Measurements from ENCODE around the gene TBC1D22A.

DNA sequence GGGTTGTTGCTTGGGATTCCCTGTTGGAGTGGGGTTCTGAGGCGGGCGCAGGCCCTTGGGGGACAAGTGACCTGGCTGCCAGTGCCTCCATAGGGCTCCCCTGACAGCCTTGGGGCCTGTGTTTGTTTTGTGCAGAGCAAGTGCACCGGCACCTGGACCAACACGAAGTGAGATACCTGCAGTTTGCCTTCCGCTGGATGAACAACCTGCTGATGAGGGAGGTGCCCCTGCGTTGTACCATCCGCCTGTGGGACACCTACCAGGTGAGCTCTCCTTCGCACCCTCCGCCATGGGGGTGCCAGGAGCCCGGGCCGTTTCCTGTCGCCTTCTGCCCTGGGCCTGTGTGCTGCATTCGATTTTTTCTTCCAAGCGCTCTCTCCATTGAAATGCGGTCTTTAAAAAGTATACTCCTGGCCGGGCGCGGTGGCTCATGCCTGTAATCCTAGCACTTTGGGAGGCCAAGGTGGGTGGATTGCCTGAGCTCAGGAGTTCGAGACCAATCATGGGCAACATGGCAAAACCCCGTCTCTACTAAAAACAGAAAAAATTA is 274.6 kb downstream of the TBC1D22A start:
- TF ChIP-seq EZH2phosphoT487 (IDR thresholded peaks at IDR 0.05; ENCODE audit: unreplicated experiment) (no peak), CTCF (conservative IDR thresholded peaks at IDR 0.05; ENCODE audit: low read depth in 2 of 2) (no peak)
